Astrocyte (in vitro differentiated cells and primary cell): ENCODE results near the gene ATP1A3. TPM values are rescaled to one million over a fixed set of nuclear protein-coding genes. Genes with fewer than 3 reads are reported as not detected.

Experiments used
- DNase-seq: peaks from one replicate; pipeline ENCODE4 v3.0.0-alpha.2; 2010; ENCODE audit warnings: low read depth
- FAIRE-seq: peaks from 2 replicates; lab custom pipeline; 2011; peaks lifted over from hg19 to GRCh38; lab: Jason Lieb, UNC
- H2AFZ ChIP-seq: 2 replicates; pipeline ENCODE4 v1.6.0; 2012; ENCODE audit warnings: low read depth, low read length, inconsistent platforms
- H3K27ac ChIP-seq: 2 replicates; pipeline ENCODE4 v1.5.1; 2011; ENCODE audit warnings: low read depth, low read length, inconsistent platforms
- H3K27me3 ChIP-seq: 2 replicates; pipeline ENCODE4 v1.6.0; 2011; ENCODE audit warnings: low read length, inconsistent platforms; ENCODE audit not compliant: insufficient read depth
- H3K36me3 ChIP-seq: 2 replicates; pipeline ENCODE4 v1.5.1; 2011; ENCODE audit warnings: low read length, inconsistent platforms; ENCODE audit not compliant: insufficient read depth
- H3K4me1 ChIP-seq: 2 replicates; pipeline ENCODE4 v1.5.1; 2011; ENCODE audit warnings: low read length, inconsistent platforms; ENCODE audit not compliant: insufficient read depth
- H3K4me2 ChIP-seq: 2 replicates; pipeline ENCODE4 v1.6.0; 2012; ENCODE audit warnings: low read length, inconsistent platforms
- H3K4me3 ChIP-seq: 2 replicates; pipeline ENCODE4 v1.5.1; 2011; ENCODE audit warnings: low read depth, mild to moderate bottlenecking, low read length, inconsistent platforms; ENCODE audit not compliant: insufficient read depth
- H3K79me2 ChIP-seq: 2 replicates; pipeline ENCODE4 v1.6.0; 2012; ENCODE audit warnings: mild to moderate bottlenecking, low read length, inconsistent platforms; ENCODE audit not compliant: insufficient read depth
- H3K9ac ChIP-seq: 2 replicates; pipeline ENCODE4 v1.6.0; 2012; ENCODE audit warnings: mild to moderate bottlenecking, low read length, inconsistent platforms
- H3K9me3 ChIP-seq: 2 replicates; pipeline ENCODE4 v1.5.1; 2012; ENCODE audit warnings: low read depth, mild to moderate bottlenecking, low read length, inconsistent platforms; ENCODE audit not compliant: insufficient read depth
- H4K20me1 ChIP-seq: 2 replicates; pipeline ENCODE4 v1.6.0; 2012; ENCODE audit warnings: low read length, inconsistent platforms; ENCODE audit not compliant: insufficient read depth
- H3K27ac Mint-ChIP-seq: one replicate; pipeline ENCODE4 v1.8.0; 2021; ENCODE audit warnings: mild to moderate bottlenecking, mixed read lengths; ENCODE audit not compliant: unreplicated experiment
- H3K27me3 Mint-ChIP-seq: one replicate; pipeline ENCODE4 v1.8.0; 2021; ENCODE audit warnings: low read depth, mixed read lengths; ENCODE audit not compliant: unreplicated experiment
- H3K36me3 Mint-ChIP-seq: one replicate; pipeline ENCODE4 v1.8.0; 2021; ENCODE audit warnings: low read depth, mixed read lengths; ENCODE audit not compliant: unreplicated experiment
- H3K4me1 Mint-ChIP-seq: one replicate; pipeline ENCODE4 v1.8.0; 2021; ENCODE audit warnings: low read depth, mixed read lengths; ENCODE audit not compliant: unreplicated experiment
- H3K4me3 Mint-ChIP-seq: one replicate; pipeline ENCODE4 v1.8.0; 2021; ENCODE audit warnings: mild to moderate bottlenecking, moderate library complexity, mixed read lengths; ENCODE audit not compliant: unreplicated experiment
- H3K9me3 Mint-ChIP-seq: one replicate; pipeline ENCODE4 v1.8.0; 2021; ENCODE audit warnings: mild to moderate bottlenecking, mixed read lengths; ENCODE audit not compliant: unreplicated experiment
- EZH2 ChIP-seq: IDR thresholded peaks from 2 replicates; pipeline ENCODE4 v1.6.1; 2012; ENCODE audit warnings: mild to moderate bottlenecking, low read length, inconsistent platforms; ENCODE audit not compliant: insufficient read depth
- total RNA-seq: library from RNA; stranded (reverse); gene quantifications from 2 replicates; pipeline ENCODE4 v1.2.1, GENCODE V29; 2021
- TF ChIP-seq, protein P1 (sequence below): IDR thresholded peaks from 2 replicates; pipeline ENCODE4 v1.5.1; 2011; ENCODE audit warnings: low read depth, mild to moderate bottlenecking, inconsistent platforms, low read length, moderate library complexity; ENCODE audit not compliant: insufficient read depth

The ATP1A3 gene
- total RNA-seq, 1 donor from 2014 or later = 3.4 TPM

- H3K27ac ChIP-seq = no peak overlapping the region
- Mint-ChIP-seq H3K27me3 (peaks cover 67% of the 10 kb centered on the region), H3K36me3 (peaks cover 2% of the 10 kb centered on the region), H3K9me3 (peaks cover 5% of the 10 kb centered on the region), H3K27ac (peak overlapping the region; percentile 7), H3K4me1 (peaks cover 21% of the 10 kb centered on the region), H3K4me3 (no peak overlapping the region)
- H3K79me2 ChIP-seq = no peaks in the 10 kb centered on the region
- no peak overlapping the region for H3K4me3 ChIP-seq
- DNase-seq (no peak), FAIRE-seq (no peak)
- peaks cover 26% of the 10 kb centered on the region for H4K20me1 ChIP-seq
- H3K27me3 ChIP-seq = peaks cover 73% of the 10 kb centered on the region
- no peak overlapping the region for H3K9ac ChIP-seq
- no peak overlapping the region for H2AFZ ChIP-seq
- peaks cover 2% of the 10 kb centered on the region for H3K9me3 ChIP-seq
- peaks cover 15% of the 10 kb centered on the region for H3K4me1 ChIP-seq
- TF ChIP-seq EZH2 = no peak
- TF ChIP-seq, protein P1, sequence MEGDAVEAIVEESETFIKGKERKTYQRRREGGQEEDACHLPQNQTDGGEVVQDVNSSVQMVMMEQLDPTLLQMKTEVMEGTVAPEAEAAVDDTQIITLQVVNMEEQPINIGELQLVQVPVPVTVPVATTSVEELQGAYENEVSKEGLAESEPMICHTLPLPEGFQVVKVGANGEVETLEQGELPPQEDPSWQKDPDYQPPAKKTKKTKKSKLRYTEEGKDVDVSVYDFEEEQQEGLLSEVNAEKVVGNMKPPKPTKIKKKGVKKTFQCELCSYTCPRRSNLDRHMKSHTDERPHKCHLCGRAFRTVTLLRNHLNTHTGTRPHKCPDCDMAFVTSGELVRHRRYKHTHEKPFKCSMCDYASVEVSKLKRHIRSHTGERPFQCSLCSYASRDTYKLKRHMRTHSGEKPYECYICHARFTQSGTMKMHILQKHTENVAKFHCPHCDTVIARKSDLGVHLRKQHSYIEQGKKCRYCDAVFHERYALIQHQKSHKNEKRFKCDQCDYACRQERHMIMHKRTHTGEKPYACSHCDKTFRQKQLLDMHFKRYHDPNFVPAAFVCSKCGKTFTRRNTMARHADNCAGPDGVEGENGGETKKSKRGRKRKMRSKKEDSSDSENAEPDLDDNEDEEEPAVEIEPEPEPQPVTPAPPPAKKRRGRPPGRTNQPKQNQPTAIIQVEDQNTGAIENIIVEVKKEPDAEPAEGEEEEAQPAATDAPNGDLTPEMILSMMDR = no peak
- H3K36me3 ChIP-seq = no peaks in the 10 kb centered on the region
- H3K4me2 ChIP-seq = no peak overlapping the region
These were observed 60.2 kb downstream of the ATP1A3 start for GRCh38 chr19:41933693-41934426.

DNA sequence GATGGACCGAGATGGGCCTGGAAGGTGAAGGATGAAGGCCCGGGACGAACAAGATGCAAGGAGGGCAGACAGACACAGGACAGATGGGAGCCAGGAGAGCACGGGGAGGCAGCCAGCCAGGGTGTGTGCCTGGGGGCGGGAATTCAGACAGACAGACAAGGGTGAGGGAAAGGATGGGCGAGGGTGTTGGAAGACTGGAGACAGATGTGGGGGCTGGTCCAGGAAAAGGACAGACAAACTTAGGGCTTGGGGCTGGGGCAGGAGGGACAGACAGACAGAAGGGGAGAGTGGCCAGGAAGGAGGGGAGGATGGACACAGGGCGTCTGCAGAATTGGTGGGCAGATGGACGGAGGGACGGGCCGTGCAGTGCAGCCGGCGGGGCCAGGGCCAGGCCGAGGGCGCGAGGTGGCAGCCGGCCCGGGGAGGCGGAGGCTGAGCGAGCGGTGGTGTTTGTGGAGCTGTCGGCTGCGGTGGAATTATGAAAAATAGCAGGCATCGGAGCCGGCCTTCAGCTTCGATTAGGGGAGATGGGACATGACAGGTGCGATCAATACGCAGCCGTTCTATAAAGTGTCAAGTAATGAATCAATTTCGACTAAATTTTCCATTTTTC lies 61.2 kb downstream of the ATP1A3 start:
- H3K4me2 ChIP-seq = no peak overlapping the region
- Mint-ChIP-seq H3K36me3 (peaks cover 2% of the 10 kb centered on the region), H3K9me3 (peaks cover 5% of the 10 kb centered on the region), H3K27me3 (peaks cover 69% of the 10 kb centered on the region), H3K4me3 (no peak overlapping the region), H3K27ac (no peak overlapping the region), H3K4me1 (peaks cover 21% of the 10 kb centered on the region)
- peaks cover 75% of the 10 kb centered on the region for H3K27me3 ChIP-seq
- H4K20me1 ChIP-seq = peaks cover 27% of the 10 kb centered on the region
- TF ChIP-seq, protein P1 = no peak
- TF ChIP-seq EZH2 = peak; percentile 19
- FAIRE-seq (no peak), DNase-seq (no peak)
- H2AFZ ChIP-seq = no peak overlapping the region
- no peaks in the 10 kb centered on the region for H3K36me3 ChIP-seq
- no peak overlapping the region for H3K27ac ChIP-seq
- peaks cover 15% of the 10 kb centered on the region for H3K4me1 ChIP-seq
- peaks cover 2% of the 10 kb centered on the region for H3K9me3 ChIP-seq
- no peaks in the 10 kb centered on the region for H3K79me2 ChIP-seq
- H3K4me3 ChIP-seq = no peak overlapping the region
- no peak overlapping the region for H3K9ac ChIP-seq

- peaks cover 5% of the 10 kb centered on the region for H3K9me3 Mint-ChIP-seq
- peaks cover 65% of the 10 kb centered on the region for H3K27me3 Mint-ChIP-seq
- Histone ChIP-seq H2AFZ (no peak overlapping the region), H3K4me3 (no peak overlapping the region), H4K20me1 (peaks cover 30% of the 10 kb centered on the region), H3K27ac (no peak overlapping the region), H3K9ac (no peak overlapping the region), H3K27me3 (peaks cover 75% of the 10 kb centered on the region), H3K4me2 (no peak overlapping the region), H3K4me1 (peaks cover 15% of the 10 kb centered on the region), H3K79me2 (no peaks in the 10 kb centered on the region), H3K36me3 (no peaks in the 10 kb centered on the region), H3K9me3 (peaks cover 2% of the 10 kb centered on the region)
- peaks cover 18% of the 10 kb centered on the region for H3K4me1 Mint-ChIP-seq
- H3K36me3 Mint-ChIP-seq = peaks cover 2% of the 10 kb centered on the region
- TF ChIP-seq EZH2 = no peak
- TF ChIP-seq, protein P1 = no peak
- DNase-seq (no peak), FAIRE-seq (no peak)
- no peak overlapping the region for H3K4me3 Mint-ChIP-seq
- H3K27ac Mint-ChIP-seq = no peak overlapping the region
These were observed 61.7 kb downstream of the ATP1A3 start for GRCh38 chr19:41932259-41932719.
